PC-9 (cell line): ENCODE results near the gene ARCN1. TPM values are rescaled to one million over a fixed set of nuclear protein-coding genes. Genes with fewer than 3 reads are reported as not detected.

Source experiments
- BruUV-seq: library from RNA; stranded (reverse); fragments of 400-500 nt; replicated peaks from 2 replicates; lab custom pipeline; 2021; lab: Mats Ljungman, UMichigan
- CTCF ChIA-PET: fragments of 300-600 bp; sonication (Branson Sonifier 250); formaldehyde crosslinking; loops from one replicate; lab custom pipeline; 2022; ENCODE audit warnings: antibody characterized with exemption; lab: Charles Lee
- POLR2A ChIA-PET: fragments of 300-600 bp; sonication (Branson Sonifier 250); formaldehyde crosslinking; loops from one replicate; lab custom pipeline; 2022; ENCODE audit warnings: antibody characterized with exemption; ENCODE audit not compliant: unreplicated experiment; lab: Charles Lee
- DNase-seq, 2 experiments: peaks; one replicate each; pipeline versions ENCODE4 v3.0.0 to v3.0.0-alpha.2; 2015 to 2022; ENCODE audit warnings: mixed read lengths in 1 of 2
- H2AFZ ChIP-seq: fragments of 200-600 bp; sonication (generic); 2 replicates; pipeline ENCODE4 v1.8.1; 2017; ENCODE audit warnings: antibody characterized with exemption
- H3F3A ChIP-seq: fragments of 200-600 bp; sonication (generic); 2 replicates; pipeline ENCODE4 v1.8.1; 2017; ENCODE audit warnings: antibody characterized with exemption, mild to moderate bottlenecking, low read depth; ENCODE audit not compliant: insufficient read depth
- H3K27ac ChIP-seq: fragments of 200-600 bp; sonication (generic); 2 replicates; pipeline ENCODE4 v1.6.1; 2016; ENCODE audit warnings: mixed run types
- H3K27me3 ChIP-seq: fragments of 200-600 bp; sonication (generic); 2 replicates; pipeline ENCODE4 v1.6.1; 2016; ENCODE audit warnings: low read depth, mixed run types; ENCODE audit not compliant: insufficient read depth
- H3K36me3 ChIP-seq: fragments of 200-600 bp; sonication (generic); 2 replicates; pipeline ENCODE4 v1.6.1; 2016; ENCODE audit warnings: low read depth, mixed run types
- H3K4me1 ChIP-seq: fragments of 200-600 bp; sonication (generic); replicated peaks from 2 replicates; pipeline ENCODE4 v1.6.1; 2016; ENCODE audit warnings: mixed run types; ENCODE audit not compliant: insufficient read depth
- H3K4me2 ChIP-seq: fragments of 200-600 bp; sonication (generic); 2 replicates; pipeline ENCODE4 v1.6.1; 2017; ENCODE audit warnings: mixed run types
- H3K4me3 ChIP-seq: fragments of 200-600 bp; sonication (generic); 2 replicates; pipeline ENCODE4 v1.6.1; 2016; ENCODE audit warnings: mixed run types
- H3K79me2 ChIP-seq: fragments of 200-600 bp; sonication (generic); 2 replicates; pipeline ENCODE4 v1.6.1; 2017; ENCODE audit warnings: low read depth, mixed run types
- H3K9me2 ChIP-seq: fragments of 200-600 bp; sonication (generic); 2 replicates; pipeline ENCODE4 v1.8.1; 2017; ENCODE audit warnings: mild to moderate bottlenecking; ENCODE audit not compliant: insufficient read depth
- H3K9me3 ChIP-seq: fragments of 200-600 bp; sonication (generic); 2 replicates; pipeline ENCODE4 v1.8.1; 2016; ENCODE audit warnings: low read depth; ENCODE audit not compliant: insufficient read depth
- H4K20me1 ChIP-seq: fragments of 200-600 bp; sonication (generic); 2 replicates; pipeline ENCODE4 v1.8.1; 2017; ENCODE audit not compliant: insufficient read depth
- CTCF ChIP-seq: fragments of 200-600 bp; sonication (generic); conservative IDR thresholded peaks from 2 replicates; pipeline ENCODE4 v1.6.1; 2017; ENCODE audit warnings: mixed run types, antibody characterized with exemption, mild to moderate bottlenecking, moderate library complexity
- EZH2 ChIP-seq: fragments of 200-600 bp; sonication (generic); IDR thresholded peaks from 2 replicates; pipeline ENCODE4 v1.8.0; 2017; ENCODE audit warnings: antibody characterized with exemption, low read depth
- intact Hi-C: fragments of 100-400 bp; cut with micrococcal nuclease; formaldehyde crosslinking; loops from one replicate; pipeline ENCODE4 v1.10.0; 2022; ENCODE audit not compliant: unreplicated experiment
- total RNA-seq: library from RNA; stranded (reverse); gene quantifications from 2 replicates; pipeline ENCODE4 v1.2.3, GENCODE V29; 2021

The ARCN1 gene
- total RNA-seq, 1 experiment from 2014 or later = 105 TPM

GRCh38 chr11:118606844-118607228, 34.6 kb downstream of the ARCN1 start:
- Histone ChIP-seq H3K79me2 (no peaks in the 10 kb centered on the region), H3K4me3 (no peak overlapping the region), H3K9me2 (no peaks in the 10 kb centered on the region), H2AFZ (no peak overlapping the region), H3K4me2 (no peak overlapping the region), H3F3A (peaks cover 39% of the 10 kb centered on the region), H3K9me3 (no peaks in the 10 kb centered on the region), H3K27ac (no peak overlapping the region), H3K36me3 (peaks cover 3% of the 10 kb centered on the region), H3K4me1 (peaks cover 6% of the 10 kb centered on the region; the same call in 1 of the 2 replicates), H4K20me1 (no peaks in the 10 kb centered on the region), H3K27me3 (peaks cover 13% of the 10 kb centered on the region; the same call in 1 of the 2 replicates)
- POLR2A ChIA-PET = interaction anchor here (2.8 kb wide), 1 partner anchor 13 kb away, joined by 31 read pairs; no protein-coding TSS in a partner anchor
- no peak for DNase-seq
- CTCF ChIA-PET = interaction anchor here (0.6 kb wide), 3 partner anchors 16 to 209 kb away, joined by 3 to 4 read pairs (median 3); no protein-coding TSS in a partner anchor
- no TSS peak for BruUV-seq
- TF ChIP-seq CTCF = no peak
- no peak for TF ChIP-seq EZH2
- intact Hi-C loops = loop anchor here (1.0 to 5.0 kb wide), 2 partner anchors 35 to 52 kb away; no protein-coding TSS in a partner anchor

GRCh38 chr11:118607401-118608359, 35.5 kb downstream of the ARCN1 start, which contains the start of gene PHLDB1:
Gene PHLDB1 (plus strand): TSS chr11:118607615. CDS start chr11:118613837, 6,222 bp downstream.
- peak in 1 of 2 experiments; percentile 61 for DNase-seq
- Histone ChIP-seq H3K36me3 (no peaks in the 10 kb centered on the region), H3K4me1 (peaks cover 6% of the 10 kb centered on the region; the same call in 1 of the 2 replicates), H3K27me3 (peaks cover 13% of the 10 kb centered on the region; the same call in 1 of the 2 replicates), H3K27ac (no peak within 1 kb of the TSS), H3K9me2 (no peaks in the 10 kb centered on the region), H2AFZ (peak within 1 kb of the TSS; percentile 74), H3K4me2 (peak within 1 kb of the TSS; percentile 86), H3K79me2 (no peaks in the 10 kb centered on the region), H3F3A (peaks cover 31% of the 10 kb centered on the region; the same call in 1 of the 2 replicates), H3K9me3 (no peaks in the 10 kb centered on the region), H3K4me3 (peak within 1 kb of the TSS; percentile 70), H4K20me1 (no peaks in the 10 kb centered on the region)
- CTCF ChIA-PET = interaction anchor here (0.6 to 2.0 kb wide), 4 partner anchors 14 to 209 kb away, joined by 3 to 12 read pairs (median 4); no protein-coding TSS in a partner anchor
- intact Hi-C loops = loop anchor here (1.0 to 5.0 kb wide), 2 partner anchors 35 to 52 kb away; no protein-coding TSS in a partner anchor
- POLR2A ChIA-PET = interaction anchor here (0.7 to 2.8 kb wide), 2 partner anchors 12 to 331 kb away, joined by 4 to 31 read pairs; no protein-coding TSS in a partner anchor
- no TSS peak for BruUV-seq
- TF ChIP-seq EZH2 (peak; percentile 91; the same call in 1 of the 2 replicates), CTCF (peak; percentile 63)
